Testis (tissue), 2 donors: ENCODE data around the gene ZNF888.
"Not testable (repeated sequence)": the region's sequence is repeated elsewhere in the genome, so short reads cannot be mapped to it uniquely, and the experiment has no call there.

ENCODE experiments used
- POLR2A ChIP-seq: fragments of 450-650 bp; IDR thresholded peaks from one replicate; pipeline ENCODE4 v1.6.1; 2017; ENCODE audit warnings: antibody characterized with exemption, mild to moderate bottlenecking, moderate library complexity
- TF ChIP-seq, protein P1 (sequence below), 3 experiments: fragments of 450-650 bp in 2 of 3; fragments of 200-600 bp in 1 of 3; sonication (generic) in 1 of 3; IDR thresholded peaks; one replicate each; pipeline ENCODE4 v1.5.1; 2016 to 2019; ENCODE audit warnings: antibody characterized with exemption in 3 of 3, mild to moderate bottlenecking in 2 of 3, moderate library complexity in 1 of 3

DNA sequence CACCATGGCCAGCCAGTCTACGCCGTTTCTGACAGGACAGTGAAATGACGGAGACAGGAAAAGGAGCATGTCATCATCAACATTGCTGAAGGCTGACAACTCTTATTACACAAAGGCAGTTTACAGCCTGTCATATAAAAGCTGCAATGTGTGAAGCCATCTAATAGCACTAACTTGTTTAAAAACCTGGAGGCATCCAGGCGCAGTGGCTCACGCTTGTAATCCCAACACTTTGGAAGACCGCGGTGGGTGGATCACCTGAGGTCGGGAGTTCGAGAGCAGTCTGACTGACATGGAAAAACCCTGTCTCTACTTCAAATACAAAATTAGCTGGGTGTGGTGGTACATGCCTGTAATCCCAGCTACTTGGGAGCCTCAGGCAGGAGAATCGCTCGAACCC lies 55.2 kb downstream of the ZNF888 start:
- not testable (repeated sequence) for TF ChIP-seq POLR2A
- TF ChIP-seq, protein P1, sequence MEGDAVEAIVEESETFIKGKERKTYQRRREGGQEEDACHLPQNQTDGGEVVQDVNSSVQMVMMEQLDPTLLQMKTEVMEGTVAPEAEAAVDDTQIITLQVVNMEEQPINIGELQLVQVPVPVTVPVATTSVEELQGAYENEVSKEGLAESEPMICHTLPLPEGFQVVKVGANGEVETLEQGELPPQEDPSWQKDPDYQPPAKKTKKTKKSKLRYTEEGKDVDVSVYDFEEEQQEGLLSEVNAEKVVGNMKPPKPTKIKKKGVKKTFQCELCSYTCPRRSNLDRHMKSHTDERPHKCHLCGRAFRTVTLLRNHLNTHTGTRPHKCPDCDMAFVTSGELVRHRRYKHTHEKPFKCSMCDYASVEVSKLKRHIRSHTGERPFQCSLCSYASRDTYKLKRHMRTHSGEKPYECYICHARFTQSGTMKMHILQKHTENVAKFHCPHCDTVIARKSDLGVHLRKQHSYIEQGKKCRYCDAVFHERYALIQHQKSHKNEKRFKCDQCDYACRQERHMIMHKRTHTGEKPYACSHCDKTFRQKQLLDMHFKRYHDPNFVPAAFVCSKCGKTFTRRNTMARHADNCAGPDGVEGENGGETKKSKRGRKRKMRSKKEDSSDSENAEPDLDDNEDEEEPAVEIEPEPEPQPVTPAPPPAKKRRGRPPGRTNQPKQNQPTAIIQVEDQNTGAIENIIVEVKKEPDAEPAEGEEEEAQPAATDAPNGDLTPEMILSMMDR (IDR thresholded peaks at IDR 0.05) = not testable (repeated sequence)
